CD4-positive, alpha-beta T cell (primary cell): ENCODE data around the gene FAM131C. TPM values are rescaled to one million over a fixed set of nuclear protein-coding genes. Genes with fewer than 3 reads are reported as not detected.

ENCODE experiments used
- ATAC-seq: fragments of 200-7000 bp; cut with Tn5 transposase; one replicate; pipeline ENCODE4 v1.10.0; 2022; ENCODE audit warnings: mild to moderate bottlenecking; ENCODE audit not compliant: poor library complexity
- CTCF ChIA-PET: fragments of 350-600 bp; sonication (Branson Sonifier 250); formaldehyde crosslinking; loops from one replicate; lab custom pipeline; 2021; ENCODE audit warnings: antibody characterized with exemption, inconsistent platforms; lab: Charles Lee
- POLR2A ChIA-PET: fragments of 350-600 bp; sonication (Branson Sonifier 250); formaldehyde crosslinking; loops from one replicate; lab custom pipeline; 2021; ENCODE audit warnings: antibody characterized with exemption, inconsistent platforms; lab: Charles Lee
- DNase-seq, 14 experiments: peaks; one replicate each; pipeline ENCODE4 v3.0.0-alpha.2; 2013 to 2020; ENCODE audit warnings: mixed read lengths in 2 of 14
- H3K27ac ChIP-seq, 2 donors: one replicate each; pipeline versions ENCODE4 v1.5.1 to v1.7.0; 2013; ENCODE audit warnings: low read length in 2 of 2, low read depth in 1 of 2, mild to moderate bottlenecking in 1 of 2
- H3K27me3 ChIP-seq, 2 experiments: 1 replicate in 1 of 2; 2 replicates in 1 of 2; pipeline versions ENCODE4 v1.6.1 to v1.7.0; 2013; ENCODE audit warnings: low read length in 2 of 2, control low read depth in 1 of 2, mild to moderate bottlenecking in 1 of 2, moderate library complexity in 1 of 2; ENCODE audit not compliant: insufficient read depth in 2 of 2, control insufficient read depth in 1 of 2
- H3K36me3 ChIP-seq: one replicate; pipeline ENCODE4 v1.6.1; 2013; ENCODE audit warnings: low read length, control low read depth; ENCODE audit not compliant: insufficient read depth
- H3K4me1 ChIP-seq: one replicate; pipeline ENCODE4 v1.6.1; 2013; ENCODE audit warnings: low read length, control low read depth; ENCODE audit not compliant: insufficient read depth
- H3K4me3 ChIP-seq: one replicate; pipeline ENCODE4 v1.5.1; 2013; ENCODE audit warnings: mild to moderate bottlenecking, low read length, moderate library complexity
- H3K9me3 ChIP-seq, 2 experiments: 1 replicate in 1 of 2; 2 replicates in 1 of 2; pipeline versions ENCODE4 v1.6.1 to v1.7.0; 2013; ENCODE audit warnings: low read length in 2 of 2, mild to moderate bottlenecking in 2 of 2, control low read depth in 1 of 2, moderate library complexity in 1 of 2; ENCODE audit not compliant: control insufficient read depth in 1 of 2, insufficient read depth in 1 of 2
- H3K27ac Mint-ChIP-seq: one replicate; pipeline ENCODE4 v1.8.0; 2020; ENCODE audit warnings: mixed read lengths
- H3K27me3 Mint-ChIP-seq: one replicate; pipeline ENCODE4 v1.8.0; 2021; ENCODE audit warnings: mixed read lengths
- H3K36me3 Mint-ChIP-seq: one replicate; pipeline ENCODE4 v1.8.0; 2021; ENCODE audit warnings: low read depth, mixed read lengths
- H3K4me1 Mint-ChIP-seq: one replicate; pipeline ENCODE4 v1.8.0; 2021; ENCODE audit warnings: low read depth, mixed read lengths
- H3K4me3 Mint-ChIP-seq: one replicate; pipeline ENCODE4 v1.8.0; 2020; ENCODE audit warnings: mild to moderate bottlenecking, mixed read lengths
- H3K9me3 Mint-ChIP-seq: one replicate; pipeline ENCODE4 v1.8.0; 2020; ENCODE audit warnings: mixed read lengths
- CTCF ChIP-seq: fragments of 200-600 bp; IDR thresholded peaks from one replicate; pipeline ENCODE4 v1.8.0; 2022; ENCODE audit warnings: antibody characterized with exemption, mild to moderate bottlenecking
- intact Hi-C, 2 experiments: fragments of 100-400 bp; cut with DNase I in 1 of 2; cut with micrococcal nuclease in 1 of 2; formaldehyde crosslinking; loops; one replicate each; pipeline versions ENCODE4 v1.15.1 to v1.9.0; 2023 to 2025; cut with DNase I, micrococcal nuclease
- total RNA-seq, 174 experiments: library from RNA in 2 of 174; stranded (reverse) in 2 of 174; gene quantifications; one replicate each; pipeline ENCODE4 v1.2.3 and lab custom pipeline; 2021 to 2026

FAM131C gene
- total RNA-seq, 2 experiments from 2014 or later: not detected

- H3K27ac ChIP-seq: no peak overlapping the region
- intact Hi-C loops: no loop called here
- no peaks in the 10 kb centered on the region for H3K9me3 ChIP-seq
- H3K4me3 ChIP-seq: no peak overlapping the region
- H3K4me1 ChIP-seq: peaks cover 8% of the 10 kb centered on the region
- ATAC-seq: no peak
- TF ChIP-seq CTCF: no peak
- no peak for DNase-seq
- ChIA-PET POLR2A (no interaction called here), CTCF (no interaction called here)
- Mint-ChIP-seq H3K27me3 (peaks cover 21% of the 10 kb centered on the region), H3K4me1 (no peaks in the 10 kb centered on the region), H3K36me3 (no peaks in the 10 kb centered on the region), H3K27ac (no peak overlapping the region), H3K9me3 (no peaks in the 10 kb centered on the region), H3K4me3 (peak overlapping the region; percentile 14)
- H3K27me3 ChIP-seq: peaks cover 4 to 11% of the 10 kb centered on the region in 2 experiments
- no peaks in the 10 kb centered on the region for H3K36me3 ChIP-seq
These were observed 25.5 kb downstream of the FAM131C start for GRCh38 chr1:16047791-16048475.

- ATAC-seq (no peak), DNase-seq (no peak)
- Histone ChIP-seq H3K27me3 (peaks cover 4 to 11% of the 10 kb centered on the region in 2 experiments), H3K9me3 (no peaks in the 10 kb centered on the region), H3K4me3 (no peak overlapping the region), H3K36me3 (no peaks in the 10 kb centered on the region), H3K27ac (no peak overlapping the region), H3K4me1 (peaks cover 8% of the 10 kb centered on the region)
- POLR2A ChIA-PET: no interaction called here
- H3K4me3 Mint-ChIP-seq: no peak overlapping the region
- H3K9me3 Mint-ChIP-seq: no peaks in the 10 kb centered on the region
- no peak overlapping the region for H3K27ac Mint-ChIP-seq
- no peaks in the 10 kb centered on the region for H3K4me1 Mint-ChIP-seq
- intact Hi-C loops: no loop called here
- peaks cover 21% of the 10 kb centered on the region for H3K27me3 Mint-ChIP-seq
- TF ChIP-seq CTCF: no peak
- CTCF ChIA-PET: no interaction called here
- H3K36me3 Mint-ChIP-seq: no peaks in the 10 kb centered on the region
These were observed 26.6 kb downstream of the FAM131C start for GRCh38 chr1:16046842-16047241.

GRCh38 chr1:16043950-16044349 lies 29.5 kb downstream of the FAM131C start:
- Mint-ChIP-seq H3K4me3 (no peak overlapping the region), H3K27ac (no peak overlapping the region), H3K36me3 (no peaks in the 10 kb centered on the region), H3K27me3 (peaks cover 7% of the 10 kb centered on the region), H3K4me1 (no peaks in the 10 kb centered on the region), H3K9me3 (no peaks in the 10 kb centered on the region)
- no peak overlapping the region for H3K4me3 ChIP-seq
- POLR2A ChIA-PET: no interaction called here
- CTCF ChIA-PET: no interaction called here
- no peak overlapping the region for H3K27ac ChIP-seq
- H3K4me1 ChIP-seq: peaks cover 6% of the 10 kb centered on the region
- DNase-seq: no peak
- peaks cover 2 to 4% of the 10 kb centered on the region in 2 experiments for H3K27me3 ChIP-seq
- H3K9me3 ChIP-seq: no peaks in the 10 kb centered on the region
- intact Hi-C loops: no loop called here
- no peak for ATAC-seq
- no peak for TF ChIP-seq CTCF
- H3K36me3 ChIP-seq: no peaks in the 10 kb centered on the region
